Stomach smooth muscle (tissue), 2 donors: ENCODE results near the gene TNK2.

ENCODE experiments used
- H3K27ac ChIP-seq: one replicate; pipeline ENCODE4 v1.7.0; 2013; ENCODE audit warnings: mild to moderate bottlenecking, low read length, inconsistent platforms
- H3K27me3 ChIP-seq, 2 donors: one replicate each; pipeline ENCODE4 v1.7.0; 2013; ENCODE audit warnings: low read length in 2 of 2; ENCODE audit not compliant: insufficient read depth in 2 of 2, control insufficient read depth in 1 of 2
- H3K36me3 ChIP-seq, 2 donors: one replicate each; pipeline ENCODE4 v1.7.0; 2013; ENCODE audit warnings: low read length in 2 of 2; ENCODE audit not compliant: control insufficient read depth in 2 of 2, insufficient read depth in 2 of 2
- H3K4me1 ChIP-seq: one replicate; pipeline ENCODE4 v1.7.0; 2013; ENCODE audit warnings: low read length; ENCODE audit not compliant: control insufficient read depth, insufficient read depth
- H3K4me3 ChIP-seq, 2 donors: one replicate each; pipeline ENCODE4 v1.7.0; 2013; ENCODE audit warnings: low read length in 2 of 2
- H3K9ac ChIP-seq, 2 donors: one replicate each; pipeline ENCODE4 v1.7.0; 2013; ENCODE audit warnings: low read length in 2 of 2, mild to moderate bottlenecking in 1 of 2
- H3K9me3 ChIP-seq, 2 donors: one replicate each; pipeline ENCODE4 v1.7.0; 2013; ENCODE audit warnings: low read length in 2 of 2; ENCODE audit not compliant: control insufficient read depth in 2 of 2
- donor health status: healthy.
- donor health status: Pancreatic carcinoma.

The TNK2 gene

DNA sequence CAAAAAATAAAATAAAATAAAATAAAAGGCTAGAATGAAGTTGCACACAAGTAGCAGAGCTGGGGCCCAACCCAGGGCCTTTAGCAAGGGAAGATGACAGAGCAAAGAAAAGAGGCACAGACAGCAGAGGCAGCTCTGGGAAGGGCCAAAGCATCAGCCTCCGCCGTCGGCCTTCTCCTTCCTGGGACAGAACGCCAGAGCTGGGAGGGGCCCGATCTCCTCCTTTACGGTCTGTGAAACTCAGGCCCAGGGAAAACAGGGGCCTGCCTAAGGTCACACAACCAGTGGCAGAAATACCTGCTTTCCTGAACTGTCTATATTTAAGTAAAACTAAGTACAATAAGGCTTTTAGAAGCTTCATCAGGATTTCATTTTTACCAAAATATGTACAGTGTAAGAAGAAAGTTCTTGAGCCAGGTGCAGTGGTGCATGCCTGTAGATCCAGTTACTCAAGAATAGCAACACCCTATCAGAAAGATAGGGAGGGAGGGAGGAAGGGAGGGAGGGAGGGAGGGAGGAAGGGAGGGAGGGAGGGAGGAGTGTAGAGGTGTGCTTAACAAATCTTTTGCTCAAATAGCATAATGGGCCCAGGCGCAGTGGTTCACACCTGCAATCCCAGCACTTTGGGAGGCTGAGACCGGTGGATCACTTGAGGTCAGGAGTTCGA is 53.6 kb downstream of the TNK2 start:
- H3K27ac ChIP-seq, result no peak overlapping the region
- H3K9ac ChIP-seq, result no peak overlapping the region
- H3K4me1 ChIP-seq, result peaks cover 16% of the 10 kb centered on the region

GRCh38 chr3:195853996-195854395 is 54.4 kb downstream of the TNK2 start:
- Histone ChIP-seq H3K9me3 (no peaks in the 10 kb centered on the region), H3K9ac (no peak overlapping the region), H3K27ac (no peak overlapping the region), H3K4me1 (peaks cover 8% of the 10 kb centered on the region), H3K27me3 (peaks cover 0 to 2% of the 10 kb centered on the region in 2 donors), H3K36me3 (no peaks in the 10 kb centered on the region), H3K4me3 (no peak overlapping the region)

More for the DNA sequence above, 53.6 kb downstream of the TNK2 start:
- no peaks in the 10 kb centered on the region for H3K9me3 ChIP-seq
- peaks cover 0 to 2% of the 10 kb centered on the region in 2 donors for H3K27me3 ChIP-seq
- H3K4me3 ChIP-seq, result no peak overlapping the region
- H3K36me3 ChIP-seq, result no peaks in the 10 kb centered on the region

DNA sequence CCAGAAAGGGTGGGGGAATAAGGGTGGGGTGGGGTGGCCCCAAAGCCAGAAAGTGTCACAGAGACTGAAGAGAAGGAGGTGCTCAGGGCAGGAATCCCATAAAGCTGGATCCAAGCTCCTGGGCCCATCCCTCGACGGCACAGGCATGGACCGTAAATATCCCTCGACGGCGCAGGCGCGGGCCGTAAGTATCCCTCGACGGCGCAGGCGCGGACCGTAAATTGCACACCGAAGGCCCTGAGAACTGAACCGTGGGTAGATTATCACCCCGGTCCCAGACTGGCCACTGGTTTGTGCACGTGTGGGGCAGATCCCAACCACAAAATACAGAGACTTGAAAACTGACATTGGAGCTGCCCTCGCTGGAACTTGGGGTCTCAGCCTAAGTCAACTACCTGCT is 55.3 kb downstream of the TNK2 start:
- H3K9ac ChIP-seq, result no peak overlapping the region
- no peaks in the 10 kb centered on the region for H3K9me3 ChIP-seq
- H3K36me3 ChIP-seq, result no peaks in the 10 kb centered on the region
- peaks cover 7% of the 10 kb centered on the region for H3K4me1 ChIP-seq
- H3K4me3 ChIP-seq, result no peak overlapping the region
- peaks cover 0 to 2% of the 10 kb centered on the region in 2 donors for H3K27me3 ChIP-seq
- H3K27ac ChIP-seq, result no peak overlapping the region

- Histone ChIP-seq H3K4me3 (peak overlapping the region in 1 of 2 donors; percentile 35), H3K4me1 (peaks cover 7% of the 10 kb centered on the region), H3K9me3 (no peaks in the 10 kb centered on the region), H3K36me3 (no peaks in the 10 kb centered on the region), H3K27me3 (no peaks in the 10 kb centered on the region), H3K9ac (no peak overlapping the region), H3K27ac (no peak overlapping the region)
Measured at GRCh38 chr3:195850857-195851543, 57.4 kb downstream of the TNK2 start.

- Histone ChIP-seq H3K4me1 (peaks cover 7% of the 10 kb centered on the region), H3K9ac (no peak overlapping the region), H3K27me3 (no peaks in the 10 kb centered on the region), H3K9me3 (no peaks in the 10 kb centered on the region), H3K4me3 (no peak overlapping the region), H3K27ac (no peak overlapping the region), H3K36me3 (no peaks in the 10 kb centered on the region)
Measured at GRCh38 chr3:195849322-195850074, 58.9 kb downstream of the TNK2 start.

DNA sequence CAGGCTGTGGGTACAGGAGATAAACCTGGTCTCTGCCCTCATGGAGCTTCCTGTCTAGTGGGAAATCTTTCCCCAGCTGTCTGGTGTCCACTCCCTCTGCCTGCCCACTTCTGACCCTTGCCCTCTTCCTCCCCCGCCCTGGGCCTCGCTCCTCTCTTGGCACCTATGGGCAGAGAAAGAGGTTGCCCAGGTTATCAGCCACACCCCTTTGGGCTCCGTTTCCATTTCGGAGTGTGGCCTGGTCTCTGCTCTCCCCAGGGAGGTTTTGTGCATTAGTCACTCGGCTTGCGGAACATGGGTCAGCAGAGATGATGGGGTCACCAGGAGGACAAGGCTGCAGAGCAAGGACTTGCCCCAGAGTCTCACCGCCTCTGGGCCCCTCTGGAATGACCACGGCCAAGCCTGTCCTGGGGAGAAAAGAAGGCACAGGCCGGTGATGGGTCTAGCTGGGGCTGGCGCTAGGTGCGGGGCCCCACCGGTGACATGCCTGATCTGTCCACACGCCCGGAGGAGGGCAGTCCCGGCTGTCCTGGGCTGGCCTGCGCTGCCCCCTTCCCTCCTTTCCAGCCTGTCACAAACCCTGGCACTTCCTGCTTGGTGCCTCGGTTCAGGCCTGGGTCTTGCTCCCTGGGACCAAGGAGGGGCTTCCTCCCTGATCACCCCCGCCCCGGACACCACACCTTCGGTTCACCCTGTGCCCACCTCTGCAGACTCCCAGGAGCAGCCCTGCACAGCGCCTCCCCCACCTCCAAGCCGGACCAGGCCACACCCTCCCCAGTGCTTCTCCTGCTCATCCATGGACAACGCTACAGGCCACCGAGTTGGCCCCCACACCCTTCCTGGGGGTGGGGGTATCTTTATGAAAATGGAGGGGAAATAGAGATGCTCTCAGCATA is 61.0 kb downstream of the TNK2 start:
- H3K36me3 ChIP-seq, result no peaks in the 10 kb centered on the region
- no peaks in the 10 kb centered on the region for H3K27me3 ChIP-seq
- H3K9ac ChIP-seq, result no peak overlapping the region
- no peaks in the 10 kb centered on the region for H3K9me3 ChIP-seq
- no peak overlapping the region for H3K27ac ChIP-seq
- H3K4me1 ChIP-seq, result peaks cover 7% of the 10 kb centered on the region
- no peak overlapping the region for H3K4me3 ChIP-seq

DNA sequence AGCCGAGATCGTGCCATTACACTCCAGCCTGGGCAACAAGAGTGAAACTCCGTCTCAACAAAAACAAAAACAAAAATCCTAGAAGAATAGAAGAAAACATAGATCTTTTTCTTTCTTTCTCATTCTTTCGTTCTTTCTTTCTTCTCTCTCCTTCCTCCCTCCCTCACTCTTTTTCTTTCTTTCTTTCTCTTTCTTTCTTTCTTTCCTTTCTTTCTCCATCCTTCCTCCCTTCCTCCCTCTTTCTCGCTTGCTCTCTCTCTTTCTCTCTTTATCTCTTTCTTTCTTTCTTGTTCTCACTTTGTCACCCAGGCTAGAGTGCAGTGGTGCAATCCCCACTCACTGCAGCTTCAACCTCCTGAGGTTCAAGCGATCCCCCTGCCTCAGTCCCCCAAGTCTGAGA is 62.9 kb downstream of the TNK2 start:
- no peak overlapping the region for H3K27ac ChIP-seq
- no peaks in the 10 kb centered on the region for H3K36me3 ChIP-seq
- H3K9me3 ChIP-seq, result no peaks in the 10 kb centered on the region
- H3K4me3 ChIP-seq, result no peak overlapping the region
- H3K4me1 ChIP-seq, result no peaks in the 10 kb centered on the region
- no peak overlapping the region for H3K9ac ChIP-seq
- no peaks in the 10 kb centered on the region for H3K27me3 ChIP-seq

GRCh38 chr3:195844671-195845218 is 63.6 kb downstream of the TNK2 start:
- Histone ChIP-seq H3K36me3 (no peaks in the 10 kb centered on the region), H3K4me3 (no peak overlapping the region), H3K9me3 (no peaks in the 10 kb centered on the region), H3K27ac (no peak overlapping the region), H3K9ac (no peak overlapping the region), H3K4me1 (no peaks in the 10 kb centered on the region), H3K27me3 (peaks cover under 1 to 1% of the 10 kb centered on the region in 2 donors)

- Histone ChIP-seq H3K36me3 (no peaks in the 10 kb centered on the region), H3K9ac (no peak overlapping the region)
Measured at GRCh38 chr3:195839260-195840010, 68.9 kb downstream of the TNK2 start.

More at GRCh38 chr3:195839260-195840010, 68.9 kb downstream of the TNK2 start:
- no peak overlapping the region for H3K4me3 ChIP-seq
- H3K9me3 ChIP-seq, result no peaks in the 10 kb centered on the region
- no peak overlapping the region for H3K27ac ChIP-seq
- H3K27me3 ChIP-seq, result peaks cover 3 to 8% of the 10 kb centered on the region in 2 donors
- H3K4me1 ChIP-seq, result no peaks in the 10 kb centered on the region
